Right lobe of liver (tissue), 6 donors: ENCODE results near the gene CT47B1. TPM values are rescaled to one million over a fixed set of nuclear protein-coding genes. Genes with fewer than 3 reads are reported as not detected.

Experiments used
- ATAC-seq, 4 donors: fragments of 200-7000 bp; cut with Tn5 transposase; one replicate each; pipeline ENCODE4 v1.9.1; 2020; ENCODE audit warnings: mild to moderate bottlenecking in 4 of 4, moderate library complexity in 4 of 4
- DNase-seq, 3 donors: peaks; one replicate each; pipeline ENCODE4 v3.0.0-alpha.2; 2020
- H3K27ac ChIP-seq, 3 donors: fragments of 200-600 bp; one replicate each; pipeline ENCODE4 v1.8.0; 2022
- H3K27me3 ChIP-seq, 2 donors: fragments of 200-600 bp; one replicate each; pipeline ENCODE4 v1.8.0; 2022
- H3K36me3 ChIP-seq, 4 donors: fragments of 200-600 bp; sonication (generic) in 1 of 4; one replicate each; pipeline versions ENCODE4 v1.5.1 to v1.8.0; 2017 to 2022; ENCODE audit warnings: control low read depth in 1 of 4
- H3K4me1 ChIP-seq, 4 donors: fragments of 200-600 bp; sonication (generic) in 1 of 4; one replicate each; pipeline versions ENCODE4 v1.5.1 to v1.8.0; 2017 to 2022; ENCODE audit warnings: control low read depth in 1 of 4
- H3K4me3 ChIP-seq, 3 donors: fragments of 200-600 bp; one replicate each; pipeline ENCODE4 v1.8.0; 2022
- H3K9me3 ChIP-seq, 4 donors: fragments of 200-600 bp; sonication (generic) in 1 of 4; one replicate each; pipeline versions ENCODE4 v1.5.1 to v1.8.0; 2017 to 2022; ENCODE audit warnings: control low read depth in 1 of 4
- CTCF ChIP-seq, 4 donors: fragments of 200-600 bp in 3 of 4; fragments of 450-650 bp in 1 of 4; IDR thresholded peaks; one replicate each; pipeline versions ENCODE4 v1.5.1 to v1.8.0; 2016 to 2022; ENCODE audit warnings: antibody characterized with exemption in 4 of 4, mild to moderate bottlenecking in 2 of 4
- POLR2A ChIP-seq: fragments of 450-650 bp; IDR thresholded peaks from one replicate; pipeline ENCODE4 v1.6.1; 2017; ENCODE audit warnings: antibody characterized with exemption, mild to moderate bottlenecking
- WGBS: methylation state at CpG from one replicate; pipeline ENCODE4 v1.1.6; 2018; ENCODE audit warnings: low coverage, low lambda C conversion rate; ENCODE audit not compliant: insufficient coverage; ENCODE audit errors: missing lambda C conversion rate; 5-methylcytosine and 5-hydroxymethylcytosine counted together
- intact Hi-C, 2 donors: fragments of 100-400 bp; cut with DNase I; formaldehyde crosslinking; loops; one replicate each; pipeline versions ENCODE4 v1.11.2 to v1.14.1; 2022
- small RNA-seq, 2 experiments: library from RNA; depleted of rRNA; stranded (forward); fragments of <200 nt; gene quantifications; one replicate each; pipeline ENCODE3, GENCODE V24; 2016
- total RNA-seq, 6 experiments: library from RNA; depleted of rRNA in 2 of 6; stranded (reverse); fragments of >200 nt in 2 of 6; fragmentation: NEBNext Ultra II Directional in 3 of 6; extraction: Animal tissue kit (Norgen Biotek cat#: 25700) in 3 of 6; gene quantifications; one replicate each; pipeline versions ENCODE4 v1.1.0 to v1.2.4, GENCODE V29; 2016 to 2023
- donor health status: DM: no; HTN: yes; CAD: no.
- donor health status: DM: no; HTN: no; CAD: no.
- donor health status: DM: no; HTN: no; CAD: no.
- donor health status: DM: no; HTN: yes; CAD: no.
- donor health status: DM: no; HTN: yes; CAD: no.

Gene CT47B1
- total RNA-seq, 6 experiments from 2014 or later: not detected

GRCh38 chrX:120825146-120825545, 50.5 kb downstream of the CT47B1 start:
- Histone ChIP-seq H3K9me3 (no peaks in the 10 kb centered on the region), H3K27me3 (no peaks in the 10 kb centered on the region), H3K27ac (no peak overlapping the region), H3K36me3 (no peaks in the 10 kb centered on the region), H3K4me1 (no peaks in the 10 kb centered on the region), H3K4me3 (no peak overlapping the region)
- DNase-seq: no peak
- TF ChIP-seq CTCF (IDR thresholded peaks at IDR 0.05): no peak
- TF ChIP-seq POLR2A: no peak
- no peak for ATAC-seq
- 26% methylated on average over 2 of the region's 2 CpGs for WGBS
- intact Hi-C loops: no loop called here

GRCh38 chrX:120824021-120824420, 51.6 kb downstream of the CT47B1 start:
- intact Hi-C loops: no loop called here
- TF ChIP-seq CTCF (IDR thresholded peaks at IDR 0.05): no peak
- TF ChIP-seq POLR2A: no peak
- 32% methylated on average over 1 of the region's 1 CpG for WGBS
- Histone ChIP-seq H3K4me3 (no peak overlapping the region), H3K27me3 (no peaks in the 10 kb centered on the region), H3K27ac (no peak overlapping the region), H3K36me3 (no peaks in the 10 kb centered on the region), H3K4me1 (no peaks in the 10 kb centered on the region), H3K9me3 (no peaks in the 10 kb centered on the region)
- DNase-seq: no peak
- ATAC-seq: no peak

GRCh38 chrX:120823556-120823955, 52.1 kb downstream of the CT47B1 start:
- no peaks in the 10 kb centered on the region for H3K36me3 ChIP-seq
- no peak for TF ChIP-seq CTCF (IDR thresholded peaks at IDR 0.05)
- no peak for TF ChIP-seq POLR2A
- no peak overlapping the region for H3K27ac ChIP-seq
- ATAC-seq: no peak
- DNase-seq: no peak
- intact Hi-C loops: no loop called here
- H3K27me3 ChIP-seq: no peaks in the 10 kb centered on the region
- H3K4me1 ChIP-seq: no peaks in the 10 kb centered on the region
- no peaks in the 10 kb centered on the region for H3K9me3 ChIP-seq
- no peak overlapping the region for H3K4me3 ChIP-seq

Small RNAs within 50 kb of the gene (small RNA-seq; reads per million reads assigned to genes)
- gene AC008162.1: 0 reads per million in 2 experiments

Other genes starting within 250 kb of the CT47B1 start
- 10 to 100 TPM; 12.2 to 37.1 (median 19.8) TPM for gene C1GALT1C1, start 245.8 kb downstream of the CT47B1 start, total RNA-seq
- not detected for gene CT47A11, start 61.3 kb upstream of the CT47B1 start, total RNA-seq
- not detected for gene CT47A10, start 66.2 kb upstream of the CT47B1 start, total RNA-seq
- not detected for gene CT47A9, start 71.0 kb upstream of the CT47B1 start, total RNA-seq
- gene CT47A8, start 75.9 kb upstream of the CT47B1 start, total RNA-seq: not detected
- not detected for gene CT47A7, start 80.7 kb upstream of the CT47B1 start, total RNA-seq
- not detected for gene CT47A6, start 85.6 kb upstream of the CT47B1 start, total RNA-seq
- gene CT47A5, start 90.5 kb upstream of the CT47B1 start, total RNA-seq: not detected
- not detected for gene CT47A4, start 95.3 kb upstream of the CT47B1 start, total RNA-seq
- not detected for gene CT47A3, start 100.2 kb upstream of the CT47B1 start, total RNA-seq
- gene CT47A2, start 105.1 kb upstream of the CT47B1 start, total RNA-seq: not detected
- gene CT47A1, start 109.9 kb upstream of the CT47B1 start, total RNA-seq: not detected
- gene GLUD2, start 171.7 kb upstream of the CT47B1 start, total RNA-seq: 1 to 10 TPM; 3.2 to 8.5 (median 5.9) TPM